Left forelimb (tissue), 1 donor: ENCODE data around the gene ZNF658.
"Not testable (repeated sequence)": the region's sequence is repeated elsewhere in the genome, so short reads cannot be mapped to it uniquely, and the experiment has no call there.

Source experiments
- DNase-seq: peaks from one replicate; pipeline ENCODE4 v3.0.0-alpha.2; 2018; ENCODE audit warnings: low spot score

The ZNF658 gene

GRCh38 chr9:66900490-66901131 is at the start of gene ZNF658:
Gene ZNF658 (plus strand): TSS chr9:66900725. CDS start chr9:66903562, 2,837 bp downstream.
- peak; percentile 79 for DNase-seq

- DNase-seq: not testable (repeated sequence)
These were observed 38.8 kb upstream of the ZNF658 start for GRCh38 chr9:66861732-66862131.

- DNase-seq: not testable (repeated sequence)
These were observed 31.9 kb upstream of the ZNF658 start for GRCh38 chr9:66868660-66869059.

GRCh38 chr9:66880605-66881004 is 19.9 kb upstream of the ZNF658 start:
- not testable (repeated sequence) for DNase-seq

GRCh38 chr9:66881847-66882246 is 18.7 kb upstream of the ZNF658 start:
- not testable (repeated sequence) for DNase-seq

- DNase-seq: not testable (repeated sequence)
These were observed 10.2 kb upstream of the ZNF658 start for GRCh38 chr9:66890334-66890733.

GRCh38 chr9:66901141-66901540 is 616 bp downstream of the ZNF658 start:
- DNase-seq: not testable (repeated sequence)

GRCh38 chr9:66909560-66909959 is 9.0 kb downstream of the ZNF658 start:
- DNase-seq: not testable (repeated sequence)

GRCh38 chr9:66920072-66920471 is 19.5 kb downstream of the ZNF658 start:
- DNase-seq: not testable (repeated sequence)

- not testable (repeated sequence) for DNase-seq
These were observed 35.8 kb downstream of the ZNF658 start for GRCh38 chr9:66936194-66936870.

- not testable (repeated sequence) for DNase-seq
These were observed 37.1 kb downstream of the ZNF658 start for GRCh38 chr9:66937662-66938061.

- not testable (repeated sequence) for DNase-seq
These were observed 37.8 kb downstream of the ZNF658 start for GRCh38 chr9:66938322-66938721.

- DNase-seq: not testable (repeated sequence)
These were observed 39.6 kb downstream of the ZNF658 start for GRCh38 chr9:66939878-66940830.

GRCh38 chr9:66942400-66943155 is 42.1 kb downstream of the ZNF658 start:
- not testable (repeated sequence) for DNase-seq

- DNase-seq: not testable (repeated sequence)
These were observed 52.1 kb downstream of the ZNF658 start for GRCh38 chr9:66952576-66952975.
